Left hindlimb (tissue), 1 donor: ENCODE data around the gene GRB2.

ENCODE experiments used
- DNase-seq: peaks from one replicate; pipeline ENCODE4 v3.0.0-alpha.2; 2018

Gene GRB2

DNA sequence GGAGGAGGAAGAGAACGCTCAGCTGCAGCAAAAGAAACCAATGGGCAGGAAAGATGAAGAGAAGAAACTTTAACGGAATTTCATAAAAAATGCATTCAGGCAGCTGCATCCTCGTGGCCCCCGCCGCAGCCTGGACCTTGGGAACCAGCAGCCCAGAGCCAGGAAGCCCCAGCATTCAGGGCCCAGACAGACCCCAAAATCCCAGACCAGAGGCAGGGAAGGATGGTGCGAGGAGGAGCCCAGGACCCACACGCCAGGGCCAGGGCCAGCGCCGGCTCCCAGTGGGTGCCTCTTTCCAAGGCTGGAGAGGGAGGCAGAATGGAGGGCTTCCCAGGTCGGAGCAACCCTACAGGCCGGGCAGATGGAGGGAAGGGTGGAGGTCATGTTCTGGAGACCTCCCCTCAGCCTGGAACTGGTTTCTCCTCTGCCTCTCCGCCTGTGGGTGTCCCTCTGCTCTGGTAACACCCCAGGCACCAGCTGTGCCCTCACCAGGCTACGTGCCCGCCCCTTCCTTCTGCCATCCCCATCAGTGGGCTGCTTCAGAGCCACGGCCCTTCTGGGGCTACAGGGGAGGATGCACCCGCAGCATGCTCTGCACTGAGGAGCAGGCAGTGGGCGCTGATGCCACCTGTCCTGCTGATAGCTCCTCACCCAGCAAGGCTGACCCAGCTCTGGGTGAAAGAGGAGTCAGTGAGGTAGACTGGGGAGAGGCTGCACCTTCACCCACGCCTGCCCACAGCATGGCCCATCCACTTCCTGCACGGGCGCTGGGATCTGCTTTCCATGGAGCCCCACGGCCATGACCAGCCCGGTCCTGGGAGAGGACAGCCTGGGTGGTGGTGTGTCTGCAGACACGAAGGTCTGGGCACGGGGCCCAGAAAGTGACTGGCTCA, 133.3 kb downstream of the GRB2 start:
- no peak for DNase-seq

DNA sequence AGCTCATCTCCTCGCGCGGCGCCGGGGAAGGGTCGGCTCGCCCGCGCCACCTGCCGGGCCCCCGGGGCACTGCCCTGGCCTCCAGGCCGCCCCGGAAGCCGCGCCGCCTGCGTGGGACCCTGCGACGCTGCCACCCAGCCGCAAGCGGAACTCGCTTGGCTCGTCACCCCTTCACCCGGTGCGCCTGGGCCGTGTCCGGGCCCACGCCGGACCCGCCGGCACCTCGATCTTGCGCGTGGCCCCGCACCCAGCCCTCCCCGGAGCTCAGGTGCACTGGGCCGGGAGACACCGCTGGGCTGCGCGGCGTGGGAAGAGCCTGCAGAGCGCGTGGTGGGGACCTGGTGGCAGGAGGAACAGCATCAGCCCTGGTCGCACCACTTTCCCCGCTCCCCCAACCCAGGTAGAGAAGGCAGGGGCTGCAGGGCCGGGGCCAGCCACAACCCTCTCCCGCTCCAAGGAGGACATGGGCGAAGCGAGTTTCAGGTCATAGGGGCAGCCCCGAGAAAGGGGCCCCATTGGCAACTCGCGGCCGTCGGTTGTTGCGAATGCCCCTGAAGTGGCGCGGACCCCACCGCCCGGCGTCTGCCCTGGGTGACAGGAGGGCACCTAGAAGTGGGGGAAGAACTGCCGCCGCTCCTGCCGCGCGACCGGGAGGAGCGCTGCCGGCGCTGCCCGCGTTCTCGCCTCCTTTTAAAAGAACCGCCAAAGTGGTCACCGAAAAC, 134.1 kb downstream of the GRB2 start:
- DNase-seq, result peak; percentile 85

DNA sequence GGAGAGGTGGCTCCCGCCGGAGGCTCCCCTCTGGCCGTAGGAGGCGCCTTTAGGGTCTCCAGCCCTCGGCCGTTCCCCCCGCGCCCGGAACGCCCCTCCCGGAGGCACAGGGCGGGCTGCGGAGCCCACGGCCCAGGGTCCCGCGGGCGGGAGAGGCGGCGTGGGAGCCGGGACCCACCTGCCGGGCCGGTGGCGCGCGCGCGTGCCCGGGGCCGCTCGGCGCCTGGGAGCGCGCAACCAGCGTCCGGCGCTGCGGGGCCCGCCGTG, 134.6 kb downstream of the GRB2 start, which contains the start of gene MIF4GD:
Gene MIF4GD, minus strand, starts transcription at position 266 of the 267 bp plus-strand sequence. CDS start 1,036 bp downstream, outside the sequence.
- no peak for DNase-seq

DNA sequence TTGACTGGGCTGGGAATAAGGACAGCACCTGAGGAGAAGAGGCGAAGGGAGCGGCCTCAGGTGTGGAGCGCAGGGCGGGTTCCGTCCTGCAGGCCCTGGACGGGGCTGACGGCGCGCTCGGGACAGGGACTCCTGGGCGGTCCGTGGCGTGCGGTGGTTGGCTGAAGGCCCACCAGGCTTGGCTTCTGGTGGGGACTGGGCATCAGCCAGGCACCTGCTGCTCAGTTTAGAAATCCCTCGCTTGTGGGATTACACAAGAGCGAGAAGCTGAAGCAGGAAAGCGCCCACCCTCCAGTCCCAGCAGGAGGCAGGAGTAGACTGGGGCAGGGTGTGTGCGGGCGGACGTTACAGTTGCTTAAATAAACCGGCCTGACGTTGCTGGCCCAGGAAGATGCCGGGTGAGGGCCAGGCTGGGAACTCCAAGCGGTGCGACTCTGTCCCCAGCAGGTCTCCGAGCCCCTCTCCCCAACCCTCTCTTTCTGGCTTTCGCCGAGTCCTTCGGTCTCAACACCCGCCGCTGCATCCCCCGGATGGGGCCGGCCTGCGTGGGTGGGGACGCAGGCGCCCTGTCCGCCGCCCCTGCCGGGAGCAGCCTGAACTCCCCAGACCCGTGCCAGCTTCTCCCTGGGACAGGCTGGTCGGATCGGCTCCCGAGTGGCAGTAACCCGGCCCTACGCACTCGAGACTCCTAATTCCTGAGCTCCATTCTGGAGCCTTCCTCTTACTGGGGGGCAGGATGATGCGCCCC, 135.1 kb downstream of the GRB2 start:
- DNase-seq, result peak; percentile 79

- no peak for DNase-seq
These were observed 135.6 kb downstream of the GRB2 start for GRCh38 chr17:75269844-75270217.
